IMR-90 (cell line): ENCODE data around the gene FAM234A. TPM values are rescaled to one million over a fixed set of nuclear protein-coding genes. Genes with fewer than 3 reads are reported as not detected.

Experiments used
- ATAC-seq: fragments of 200-7000 bp; cut with Tn5 transposase; 2 replicates; pipeline ENCODE4 v1.9.1; 2020; ENCODE audit warnings: low read depth, mild to moderate bottlenecking, moderate library complexity
- BruUV-seq: library from RNA; stranded (reverse); fragments of 400-500 nt; replicated peaks from 2 replicates; lab custom pipeline; 2021; lab: Mats Ljungman, UMichigan
- CTCF ChIA-PET: fragments of 300-600 bp; formaldehyde crosslinking; extraction: SDS; loops from one replicate; lab custom pipeline; 2021; ENCODE audit warnings: antibody characterized with exemption; lab: Yijun Ruan, JAX
- POLR2A ChIA-PET: fragments of 300-600 bp; sonication (Branson Sonifier 250); formaldehyde crosslinking; loops from one replicate; lab custom pipeline; 2022; ENCODE audit warnings: antibody characterized with exemption; ENCODE audit not compliant: unreplicated experiment; lab: Charles Lee
- DNase-seq: peaks from one replicate; pipeline ENCODE4 v3.0.0; 2013
- H2AFZ ChIP-seq: replicated peaks from 2 replicates; pipeline ENCODE3; 2013; ENCODE audit warnings: low read length, mild to moderate bottlenecking; ENCODE audit not compliant: poor library complexity
- H2AK5ac ChIP-seq: 2 replicates; pipeline ENCODE4 v1.6.1; 2013; ENCODE audit warnings: low read depth, low read length, inconsistent platforms
- H2AK9ac ChIP-seq: replicated peaks from 2 replicates; pipeline ENCODE3; 2013; ENCODE audit warnings: mild to moderate bottlenecking, low read depth, low read length, moderate library complexity; ENCODE audit not compliant: poor library complexity
- H2BK120ac ChIP-seq: 2 replicates; pipeline ENCODE4 v1.6.1; 2013; ENCODE audit warnings: low read depth, low read length, inconsistent platforms
- H2BK15ac ChIP-seq: 3 replicates; pipeline ENCODE4 v1.6.1; 2013; ENCODE audit warnings: low read depth, low read length, inconsistent platforms
- H2BK20ac ChIP-seq: 2 replicates; pipeline ENCODE4 v1.6.1; 2013; ENCODE audit warnings: low read depth, mild to moderate bottlenecking, inconsistent platforms, low read length, moderate library complexity
- H2BK5ac ChIP-seq: 2 replicates; pipeline ENCODE4 v1.6.1; 2013; ENCODE audit warnings: mild to moderate bottlenecking, low read depth, low read length, inconsistent platforms; ENCODE audit not compliant: poor library complexity, severe bottlenecking
- H3K14ac ChIP-seq: replicated peaks from 2 replicates; pipeline ENCODE4 v1.6.1; 2013; ENCODE audit warnings: low read depth, low read length, inconsistent platforms
- H3K18ac ChIP-seq: 2 replicates; pipeline ENCODE4 v1.6.1; 2013; ENCODE audit warnings: low read depth, low read length, control low read depth
- H3K23ac ChIP-seq: 2 replicates; pipeline ENCODE4 v1.6.1; 2013; ENCODE audit warnings: low read depth, low read length, inconsistent platforms
- H3K27ac ChIP-seq: 2 replicates; pipeline ENCODE4 v1.5.1; 2013; ENCODE audit warnings: mild to moderate bottlenecking, control low read depth, low read length; ENCODE audit not compliant: insufficient read depth
- H3K27me3 ChIP-seq: 2 replicates; pipeline ENCODE4 v1.6.1; 2013; ENCODE audit warnings: low read length; ENCODE audit not compliant: control insufficient read depth, insufficient read depth
- H3K36me3 ChIP-seq: 2 replicates; pipeline ENCODE4 v1.6.1; 2013; ENCODE audit warnings: low read length, mixed read lengths; ENCODE audit not compliant: control insufficient read depth, insufficient read depth
- H3K4ac ChIP-seq: 2 replicates; pipeline ENCODE4 v1.6.1; 2013; ENCODE audit warnings: low read depth, low read length, inconsistent platforms
- H3K4me1 ChIP-seq: 2 replicates; pipeline ENCODE4 v1.6.1; 2013; ENCODE audit warnings: low read length, mixed read lengths; ENCODE audit not compliant: control insufficient read depth, insufficient read depth
- H3K4me2 ChIP-seq: 2 replicates; pipeline ENCODE4 v1.6.1; 2013; ENCODE audit warnings: low read depth, mild to moderate bottlenecking, control low read depth, low read length, moderate library complexity
- H3K4me3 ChIP-seq: 2 replicates; pipeline ENCODE4 v1.5.1; 2013; ENCODE audit warnings: low read depth, mild to moderate bottlenecking, control low read depth, low read length, moderate library complexity; ENCODE audit not compliant: insufficient read depth
- H3K56ac ChIP-seq: 2 replicates; pipeline ENCODE4 v1.6.1; 2013; ENCODE audit warnings: low read length, inconsistent platforms; ENCODE audit not compliant: insufficient read depth; ENCODE audit errors: extremely low read depth
- H3K79me1 ChIP-seq, 2 experiments: 2 replicates each; pipeline ENCODE4 v1.6.1; 2013; ENCODE audit warnings: low read length in 2 of 2, inconsistent platforms in 1 of 2, low read depth in 1 of 2
- H3K9ac ChIP-seq: 2 replicates; pipeline ENCODE4 v1.6.1; 2013; ENCODE audit warnings: low read depth, low read length, control low read depth
- H3K9me1 ChIP-seq: 2 replicates; pipeline ENCODE4 v1.6.1; 2013; ENCODE audit warnings: low read length, inconsistent platforms; ENCODE audit not compliant: insufficient read depth
- H3K9me3 ChIP-seq: 2 replicates; pipeline ENCODE4 v1.6.1; 2013; ENCODE audit warnings: low read length; ENCODE audit not compliant: control insufficient read depth, insufficient read depth
- H4K20me1 ChIP-seq: 2 replicates; pipeline ENCODE4 v1.6.1; 2013; ENCODE audit warnings: low read length, inconsistent platforms; ENCODE audit not compliant: insufficient read depth
- H4K5ac ChIP-seq: 2 replicates; pipeline ENCODE4 v1.6.1; 2013; ENCODE audit warnings: mild to moderate bottlenecking, low read depth, low read length, control low read depth
- H4K8ac ChIP-seq, 2 experiments: 2 replicates each; pipeline ENCODE4 v1.6.1; 2013; ENCODE audit warnings: low read depth in 2 of 2, low read length in 2 of 2, control low read depth in 1 of 2, inconsistent platforms in 1 of 2
- H4K91ac ChIP-seq: 2 replicates; pipeline ENCODE4 v1.6.1; 2013; ENCODE audit warnings: low read depth, low read length, inconsistent platforms; ENCODE audit not compliant: insufficient read depth
- CEBPB ChIP-seq: IDR thresholded peaks from 2 replicates; pipeline ENCODE4 v1.6.1; 2012; ENCODE audit warnings: low read depth, low read length, improper control_type of control experiment
- CHD1 ChIP-seq: IDR thresholded peaks from 2 replicates; pipeline ENCODE4 v1.6.1; 2012; ENCODE audit warnings: low read depth, low read length, improper control_type of control experiment
- FOS ChIP-seq: fragments of 150-350 bp; IDR thresholded peaks from 2 replicates; pipeline ENCODE4 v1.6.1; 2016; ENCODE audit warnings: low read depth, low read length
- MAFK ChIP-seq: IDR thresholded peaks from 2 replicates; pipeline ENCODE4 v1.6.1; 2012; ENCODE audit warnings: low read depth, low read length, improper control_type of control experiment
- MAZ ChIP-seq: IDR thresholded peaks from 2 replicates; pipeline ENCODE4 v1.6.1; 2012; ENCODE audit warnings: low read depth, mild to moderate bottlenecking, low read length, improper control_type of control experiment, moderate library complexity, borderline replicate concordance
- MXI1 ChIP-seq: IDR thresholded peaks from 2 replicates; pipeline ENCODE4 v1.6.1; 2012; ENCODE audit warnings: low read depth, mild to moderate bottlenecking, low read length, moderate library complexity, borderline replicate concordance
- NFE2L2 ChIP-seq: fragments of 150-350 bp; IDR thresholded peaks from 2 replicates; pipeline ENCODE4 v1.6.1; 2016; ENCODE audit warnings: low read depth, mild to moderate bottlenecking, low read length
- POLR2A ChIP-seq: IDR thresholded peaks from 2 replicates; pipeline ENCODE4 v1.6.1; 2012; ENCODE audit warnings: mild to moderate bottlenecking, low read depth, low read length
- RCOR1 ChIP-seq: IDR thresholded peaks from 2 replicates; pipeline ENCODE4 v1.6.1; 2012; ENCODE audit warnings: mild to moderate bottlenecking, low read length, improper control_type of control experiment; ENCODE audit not compliant: insufficient replicate concordance
- RFX5 ChIP-seq: IDR thresholded peaks from 2 replicates; pipeline ENCODE4 v1.8.0; 2012; ENCODE audit warnings: low read depth, mild to moderate bottlenecking, low read length, moderate library complexity
- SMC3 ChIP-seq: fragments of 150-350 bp; IDR thresholded peaks from 2 replicates; pipeline ENCODE4 v1.6.1; 2016; ENCODE audit warnings: low read depth, mild to moderate bottlenecking, antibody characterized with exemption, low read length, moderate library complexity
- WGBS, 2 experiments: methylation state at CpG; one replicate each; pipeline versions ENCODE4 v1.1.5 to v1.1.7; 2013; ENCODE audit warnings: missing lambda C conversion rate in 2 of 2; ENCODE audit not compliant: insufficient read length in 1 of 2; ENCODE audit errors: extremely low coverage in 2 of 2; 5-methylcytosine and 5-hydroxymethylcytosine counted together
- dilution Hi-C: fragments of 300-500 bp; cut with HindIII; formaldehyde crosslinking; loops from one replicate; pipeline ENCODE4 v1.14.3; 2018; ENCODE audit warnings: low sequenced_read_pairs; ENCODE audit not compliant: unreplicated experiment
- in situ Hi-C: fragments of 300-500 bp; cut with MboI; formaldehyde crosslinking; loops from 3 replicates; pipeline ENCODE4 v1.14.3; 2019; ENCODE audit warnings: low sequenced_read_pairs, inconsistent platforms, mixed read lengths
- intact Hi-C: fragments of 100-400 bp; cut with micrococcal nuclease; formaldehyde crosslinking; loops from 2 replicates; pipeline ENCODE4 v1.10.0; 2022
- polyA plus RNA-seq, 3 experiments: library from polyadenylated mRNA; depleted of rRNA; stranded (reverse); fragments of >200 nt; gene quantifications; 2 replicates each; pipeline ENCODE4 v1.2.3, GENCODE V29; 2012; ENCODE audit warnings: low replicate concordance in 1 of 3
- total RNA-seq: library from RNA; depleted of rRNA; stranded (reverse); fragments of >200 nt; gene quantifications from 2 replicates; pipeline ENCODE4 v1.2.3, GENCODE V29; 2012
- TF ChIP-seq, protein P1 (sequence below): fragments of 150-350 bp; IDR thresholded peaks from 2 replicates; pipeline ENCODE4 v1.6.1; 2017; ENCODE audit warnings: mild to moderate bottlenecking, antibody characterized with exemption, low read length, low read depth
- TF ChIP-seq, protein P2 (sequence below): conservative IDR thresholded peaks from 2 replicates; pipeline ENCODE4 v1.5.1; 2012; ENCODE audit warnings: mild to moderate bottlenecking, low read depth, low read length, improper control_type of control experiment

The FAM234A gene
- total and polyA plus RNA-seq, 2 of the 4 experiments (the other 2 are of a cell fraction): 30.3 to 64.2 TPM

DNA sequence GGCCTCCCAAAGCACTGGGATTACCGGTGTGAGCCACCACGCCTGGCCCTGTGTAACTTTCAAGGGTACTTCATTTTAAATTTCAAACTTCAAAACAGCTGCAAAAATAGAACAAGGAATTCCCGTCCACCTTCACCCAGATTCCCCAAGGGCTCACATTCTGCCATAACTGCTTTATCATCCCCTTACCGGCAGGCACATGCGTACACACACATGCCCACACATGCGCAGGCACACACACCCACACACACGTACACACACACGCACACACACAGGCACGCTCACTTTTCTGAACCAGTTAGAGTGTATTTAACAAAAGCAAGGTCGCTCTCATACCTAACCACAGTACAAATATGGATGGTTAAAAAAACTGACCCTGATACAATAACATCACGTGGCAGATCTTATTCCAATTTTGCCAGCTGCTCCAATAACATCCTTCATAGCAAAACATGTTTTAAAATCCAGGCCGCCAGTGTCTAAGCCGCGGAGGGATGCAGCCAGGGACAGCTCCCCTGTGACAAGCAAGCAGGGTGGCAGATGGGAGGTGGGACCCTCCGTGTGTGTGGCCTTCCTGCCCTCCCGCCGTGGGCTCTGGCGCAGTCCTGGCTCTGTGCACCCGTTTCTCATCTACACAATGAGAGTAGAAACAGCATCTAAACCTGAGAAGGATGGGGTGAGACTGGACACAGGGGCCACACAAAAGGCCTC, 71.5 kb downstream of the FAM234A start:
- no peak overlapping the region for H3K14ac ChIP-seq
- WGBS, 2 experiments: 93% methylated on average over 6 of the region's 19 CpGs; no CpG with 5 or more reads in 1 of the 2 experiments
- in situ Hi-C loops (no loop called here), intact Hi-C loops (no loop called here), dilution Hi-C loops (no loop called here)
- TF ChIP-seq SMC3: no peak
- TF ChIP-seq MAZ: no peak
- no peak for TF ChIP-seq FOS
- TF ChIP-seq RFX5: no peak
- no peak for TF ChIP-seq POLR2A
- TF ChIP-seq MXI1: no peak
- no peak for TF ChIP-seq NFE2L2
- TF ChIP-seq CHD1: no peak
- TF ChIP-seq MAFK: no peak
- no peak for TF ChIP-seq RCOR1
- TF ChIP-seq CEBPB: no peak
- TF ChIP-seq, protein P1, sequence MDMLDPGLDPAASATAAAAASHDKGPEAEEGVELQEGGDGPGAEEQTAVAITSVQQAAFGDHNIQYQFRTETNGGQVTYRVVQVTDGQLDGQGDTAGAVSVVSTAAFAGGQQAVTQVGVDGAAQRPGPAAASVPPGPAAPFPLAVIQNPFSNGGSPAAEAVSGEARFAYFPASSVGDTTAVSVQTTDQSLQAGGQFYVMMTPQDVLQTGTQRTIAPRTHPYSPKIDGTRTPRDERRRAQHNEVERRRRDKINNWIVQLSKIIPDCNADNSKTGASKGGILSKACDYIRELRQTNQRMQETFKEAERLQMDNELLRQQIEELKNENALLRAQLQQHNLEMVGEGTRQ: no peak
- TF ChIP-seq, protein P2, sequence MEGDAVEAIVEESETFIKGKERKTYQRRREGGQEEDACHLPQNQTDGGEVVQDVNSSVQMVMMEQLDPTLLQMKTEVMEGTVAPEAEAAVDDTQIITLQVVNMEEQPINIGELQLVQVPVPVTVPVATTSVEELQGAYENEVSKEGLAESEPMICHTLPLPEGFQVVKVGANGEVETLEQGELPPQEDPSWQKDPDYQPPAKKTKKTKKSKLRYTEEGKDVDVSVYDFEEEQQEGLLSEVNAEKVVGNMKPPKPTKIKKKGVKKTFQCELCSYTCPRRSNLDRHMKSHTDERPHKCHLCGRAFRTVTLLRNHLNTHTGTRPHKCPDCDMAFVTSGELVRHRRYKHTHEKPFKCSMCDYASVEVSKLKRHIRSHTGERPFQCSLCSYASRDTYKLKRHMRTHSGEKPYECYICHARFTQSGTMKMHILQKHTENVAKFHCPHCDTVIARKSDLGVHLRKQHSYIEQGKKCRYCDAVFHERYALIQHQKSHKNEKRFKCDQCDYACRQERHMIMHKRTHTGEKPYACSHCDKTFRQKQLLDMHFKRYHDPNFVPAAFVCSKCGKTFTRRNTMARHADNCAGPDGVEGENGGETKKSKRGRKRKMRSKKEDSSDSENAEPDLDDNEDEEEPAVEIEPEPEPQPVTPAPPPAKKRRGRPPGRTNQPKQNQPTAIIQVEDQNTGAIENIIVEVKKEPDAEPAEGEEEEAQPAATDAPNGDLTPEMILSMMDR: no peak
- H2BK20ac ChIP-seq: no peak overlapping the region
- no peak overlapping the region for H3K4ac ChIP-seq
- no peak overlapping the region for H2BK120ac ChIP-seq
- BruUV-seq: no TSS peak
- no peak overlapping the region for H2AK9ac ChIP-seq
- no peak overlapping the region for H2AFZ ChIP-seq
- no peak overlapping the region for H4K91ac ChIP-seq
- no peaks in the 10 kb centered on the region for H3K27me3 ChIP-seq
- no peak overlapping the region for H2BK15ac ChIP-seq
- no peak overlapping the region for H3K56ac ChIP-seq
- H3K36me3 ChIP-seq: peaks cover 38% of the 10 kb centered on the region
- no peak overlapping the region for H3K4me3 ChIP-seq
- H2BK5ac ChIP-seq: no peak overlapping the region
- no peak overlapping the region for H3K4me2 ChIP-seq
- H4K8ac ChIP-seq: no peak overlapping the region
- H3K4me1 ChIP-seq: no peaks in the 10 kb centered on the region
- H3K27ac ChIP-seq: no peak overlapping the region
- H2AK5ac ChIP-seq: no peak overlapping the region
- no peak for DNase-seq
- H4K20me1 ChIP-seq: peaks cover 4% of the 10 kb centered on the region; the same call in 1 of the 2 replicates
- H3K9ac ChIP-seq: no peak overlapping the region
- no peak overlapping the region for H3K23ac ChIP-seq
- ChIA-PET CTCF (no interaction called here), POLR2A (no interaction called here)
- no peak overlapping the region for H3K18ac ChIP-seq
- H3K9me3 ChIP-seq: no peaks in the 10 kb centered on the region
- H4K5ac ChIP-seq: no peak overlapping the region
- peaks cover 0 to 21% of the 10 kb centered on the region in 2 experiments; a peak in 3 of 4 replicates for H3K79me1 ChIP-seq
- H3K9me1 ChIP-seq: no peaks in the 10 kb centered on the region
- no peak for ATAC-seq
